Vagina (tissue), 2 donors: ENCODE data around the gene GADL1. TPM values are rescaled to one million over a fixed set of nuclear protein-coding genes. Genes with fewer than 3 reads are reported as not detected.
A peak's percentile ranks its signal among the peaks of the same experiment; 100 is the strongest.

ENCODE experiments used
- DNase-seq, 2 donors: peaks; one replicate each; pipeline ENCODE4 v3.0.0-alpha.2; 2017; ENCODE audit errors: extremely low spot score in 2 of 2
- H3K27ac ChIP-seq: fragments of 200-600 bp; sonication (generic); one replicate; pipeline ENCODE4 v1.5.1; 2019
- H3K27me3 ChIP-seq: fragments of 200-600 bp; sonication (generic); one replicate; pipeline ENCODE4 v1.5.1; 2019
- H3K36me3 ChIP-seq, 2 donors: fragments of 200-600 bp; sonication (generic); one replicate each; pipeline ENCODE4 v1.5.1; 2017 to 2019
- H3K4me1 ChIP-seq: fragments of 200-600 bp; sonication (generic); one replicate; pipeline ENCODE4 v1.5.1; 2019
- H3K4me3 ChIP-seq, 2 donors: fragments of 200-600 bp; sonication (generic); 1 replicate in 1 of 2; 2 replicates in 1 of 2; pipeline ENCODE4 v1.5.1; 2016 to 2019
- H3K9me3 ChIP-seq: fragments of 200-600 bp; sonication (generic); one replicate; pipeline ENCODE4 v1.5.1; 2019
- CTCF ChIP-seq, 3 experiments: fragments of 450-650 bp in 2 of 3; fragments of 200-600 bp in 1 of 3; sonication (generic) in 1 of 3; IDR thresholded peaks; one replicate each; pipeline ENCODE4 v1.5.1; 2017 to 2019; ENCODE audit warnings: antibody characterized with exemption in 3 of 3, mild to moderate bottlenecking in 2 of 3, moderate library complexity in 2 of 3
- POLR2A ChIP-seq, 2 donors: fragments of 450-650 bp; IDR thresholded peaks; one replicate each; pipeline ENCODE4 v1.6.1; 2017; ENCODE audit warnings: antibody characterized with exemption in 2 of 2, mild to moderate bottlenecking in 2 of 2, moderate library complexity in 2 of 2
- POLR2AphosphoS5 ChIP-seq, 2 donors: sonication (generic); formaldehyde crosslinking; IDR thresholded peaks; one replicate each; pipeline ENCODE4 v1.9.0; 2017; ENCODE audit warnings: antibody characterized with exemption in 2 of 2, mild to moderate bottlenecking in 2 of 2, low read depth in 1 of 2; ENCODE audit not compliant: insufficient read depth in 1 of 2
- intact Hi-C: fragments of 100-400 bp; cut with DNase I; formaldehyde crosslinking; loops from one replicate; pipeline ENCODE4 v1.15.1; 2023
- total RNA-seq: library from RNA; depleted of rRNA; stranded (reverse); fragments of >200 nt; gene quantifications from one replicate; pipeline ENCODE4 v1.2.3, GENCODE V29; 2016

The GADL1 gene
- total RNA-seq, 1 donor from 2014 or later, result not detected

- intact Hi-C loops, result no loop called here
- H3K27ac ChIP-seq, result no peak overlapping the region
- no peaks in the 10 kb centered on the region for H3K36me3 ChIP-seq
- H3K27me3 ChIP-seq, result no peaks in the 10 kb centered on the region
- no peaks in the 10 kb centered on the region for H3K4me1 ChIP-seq
- no peak overlapping the region for H3K4me3 ChIP-seq
- TF ChIP-seq POLR2A (IDR thresholded peaks at IDR 0.05), result no peak
- TF ChIP-seq POLR2AphosphoS5 (IDR thresholded peaks at IDR 0.05; ENCODE audit: insufficient read depth in 1 of 2, low read depth in 1 of 2), result no peak
- TF ChIP-seq CTCF (IDR thresholded peaks at IDR 0.05), result no peak
- H3K9me3 ChIP-seq, result no peaks in the 10 kb centered on the region
- DNase-seq, result no peak
Observed at GRCh38 chr3:30737743-30738499, 156.5 kb downstream of the GADL1 start.

GRCh38 chr3:30733696-30734095 is 160.8 kb downstream of the GADL1 start:
- no peaks in the 10 kb centered on the region for H3K4me1 ChIP-seq
- no peaks in the 10 kb centered on the region for H3K36me3 ChIP-seq
- no peak overlapping the region for H3K4me3 ChIP-seq
- intact Hi-C loops, result no loop called here
- TF ChIP-seq CTCF (IDR thresholded peaks at IDR 0.05) (no peak), POLR2AphosphoS5 (IDR thresholded peaks at IDR 0.05; ENCODE audit: insufficient read depth in 1 of 2, low read depth in 1 of 2) (no peak), POLR2A (IDR thresholded peaks at IDR 0.05) (no peak)
- no peaks in the 10 kb centered on the region for H3K27me3 ChIP-seq
- DNase-seq, result no peak
- H3K9me3 ChIP-seq, result no peaks in the 10 kb centered on the region
- no peak overlapping the region for H3K27ac ChIP-seq

- Histone ChIP-seq H3K27ac (no peak overlapping the region), H3K27me3 (no peaks in the 10 kb centered on the region), H3K9me3 (no peaks in the 10 kb centered on the region), H3K4me1 (no peaks in the 10 kb centered on the region), H3K4me3 (no peak overlapping the region), H3K36me3 (no peaks in the 10 kb centered on the region)
- intact Hi-C loops, result no loop called here
- TF ChIP-seq POLR2AphosphoS5 (IDR thresholded peaks at IDR 0.05; ENCODE audit: insufficient read depth in 1 of 2, low read depth in 1 of 2) (peak in 1 of 2 donors; percentile 14), POLR2A (IDR thresholded peaks at IDR 0.05) (no peak), CTCF (IDR thresholded peaks at IDR 0.05) (no peak)
- DNase-seq, result no peak
Observed at GRCh38 chr3:30733209-30733608, 161.3 kb downstream of the GADL1 start.

- no peak for TF ChIP-seq POLR2AphosphoS5 (IDR thresholded peaks at IDR 0.05; ENCODE audit: insufficient read depth in 1 of 2, low read depth in 1 of 2)
- Histone ChIP-seq H3K4me3 (no peak overlapping the region), H3K27me3 (no peaks in the 10 kb centered on the region), H3K36me3 (no peaks in the 10 kb centered on the region), H3K9me3 (no peaks in the 10 kb centered on the region), H3K4me1 (no peaks in the 10 kb centered on the region), H3K27ac (no peak overlapping the region)
- DNase-seq, result no peak
- intact Hi-C loops, result no loop called here
Observed at GRCh38 chr3:30730967-30731366, 163.5 kb downstream of the GADL1 start.

- Histone ChIP-seq H3K27me3 (no peaks in the 10 kb centered on the region), H3K9me3 (no peaks in the 10 kb centered on the region), H3K36me3 (no peaks in the 10 kb centered on the region), H3K27ac (no peak overlapping the region), H3K4me3 (no peak overlapping the region), H3K4me1 (no peaks in the 10 kb centered on the region)
- intact Hi-C loops, result no loop called here
- DNase-seq, result no peak
- TF ChIP-seq POLR2AphosphoS5 (IDR thresholded peaks at IDR 0.05; ENCODE audit: insufficient read depth in 1 of 2, low read depth in 1 of 2), result no peak
- no peak for TF ChIP-seq CTCF (IDR thresholded peaks at IDR 0.05)
- no peak for TF ChIP-seq POLR2A (IDR thresholded peaks at IDR 0.05)
Observed at GRCh38 chr3:30729936-30730335, 164.5 kb downstream of the GADL1 start.
